Uterus (tissue), 4 donors: ENCODE measurements around the gene ZNF800. TPM values are rescaled to one million over a fixed set of nuclear protein-coding genes. Genes with fewer than 3 reads are reported as not detected.
"Not testable (repeated sequence)": the region's sequence is repeated elsewhere in the genome, so short reads cannot be mapped to it uniquely, and the experiment has no call there.

Source experiments
- DNase-seq, 2 donors: peaks; one replicate each; pipeline ENCODE4 v3.0.0-alpha.2; 2019 to 2020
- H3K27ac ChIP-seq, 2 donors: fragments of 200-600 bp; sonication (generic); 1 replicate in 1 of 2; 2 replicates in 1 of 2; pipeline ENCODE4 v1.5.1; 2016 to 2018
- H3K27me3 ChIP-seq, 2 donors: fragments of 200-600 bp; sonication (generic); one replicate each; pipeline ENCODE4 v1.5.1; 2018 to 2019; ENCODE audit warnings: control low read depth in 1 of 2
- H3K36me3 ChIP-seq, 2 donors: fragments of 200-600 bp; sonication (generic); one replicate each; pipeline ENCODE4 v1.5.1; 2019; ENCODE audit warnings: control low read depth in 1 of 2
- H3K4me1 ChIP-seq, 2 donors: fragments of 200-600 bp; sonication (generic); one replicate each; pipeline ENCODE4 v1.5.1; 2018 to 2019; ENCODE audit warnings: control low read depth in 1 of 2
- H3K4me3 ChIP-seq, 2 donors: fragments of 200-600 bp; sonication (generic); 1 replicate in 1 of 2; 2 replicates in 1 of 2; pipeline ENCODE4 v1.5.1; 2018 to 2019; ENCODE audit warnings: mild to moderate bottlenecking in 1 of 2
- H3K9me3 ChIP-seq, 2 donors: fragments of 200-600 bp; sonication (generic); one replicate each; pipeline ENCODE4 v1.5.1; 2019; ENCODE audit warnings: control low read depth in 1 of 2
- POLR2A ChIP-seq, 2 donors: fragments of 450-650 bp; IDR thresholded peaks; one replicate each; pipeline ENCODE4 v1.6.1; 2016; ENCODE audit warnings: antibody characterized with exemption in 2 of 2, mild to moderate bottlenecking in 1 of 2, moderate library complexity in 1 of 2
- intact Hi-C: fragments of 100-400 bp; cut with DNase I; formaldehyde crosslinking; loops from one replicate; pipeline ENCODE4 v1.15.1; 2023; ENCODE audit warnings: low total_unique reads
- total RNA-seq, 4 donors: library from RNA; depleted of rRNA in 3 of 4; stranded (reverse); fragments of >200 nt in 3 of 4; gene quantifications; one replicate each; pipeline versions ENCODE4 v1.1.0 to v1.2.4, GENCODE V29; 2014 to 2023
- TF ChIP-seq, protein P1 (sequence below), 4 experiments: fragments of 200-600 bp in 2 of 4; fragments of 450-650 bp in 2 of 4; sonication (generic) in 2 of 4; IDR thresholded peaks; one replicate each; pipeline ENCODE4 v1.5.1; 2016 to 2019; ENCODE audit warnings: antibody characterized with exemption in 4 of 4, mild to moderate bottlenecking in 2 of 4, moderate library complexity in 1 of 4
- donor health status: DM: yes; HTN: yes; CAD: no.

ZNF800 gene
- total RNA-seq, 4 donors from 2014 or later, result 19.7 to 49.1 (median 40.1) TPM

DNA sequence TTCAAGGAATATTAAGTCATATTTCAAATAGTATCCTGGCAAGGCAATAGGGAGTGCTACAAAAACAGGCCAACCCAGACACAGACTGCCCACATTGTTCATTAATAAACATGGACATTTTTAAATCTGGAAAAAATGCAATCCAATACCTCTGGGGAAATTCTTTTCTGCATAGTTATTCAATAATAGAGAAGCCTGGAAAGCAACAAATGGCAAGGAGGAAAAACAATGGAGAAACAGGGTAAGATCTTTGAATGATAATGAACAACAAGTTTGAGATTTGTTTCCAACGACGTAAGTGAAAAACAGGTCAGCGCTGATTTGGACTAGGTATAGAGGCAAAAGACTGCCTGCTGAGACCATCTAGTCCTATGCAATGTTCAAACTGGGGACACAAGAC lies 44.7 kb upstream of the ZNF800 start:
- intact Hi-C loops, result no loop called here
- no peak overlapping the region for H3K27ac ChIP-seq
- H3K4me3 ChIP-seq, result no peak overlapping the region
- TF ChIP-seq, protein P1, sequence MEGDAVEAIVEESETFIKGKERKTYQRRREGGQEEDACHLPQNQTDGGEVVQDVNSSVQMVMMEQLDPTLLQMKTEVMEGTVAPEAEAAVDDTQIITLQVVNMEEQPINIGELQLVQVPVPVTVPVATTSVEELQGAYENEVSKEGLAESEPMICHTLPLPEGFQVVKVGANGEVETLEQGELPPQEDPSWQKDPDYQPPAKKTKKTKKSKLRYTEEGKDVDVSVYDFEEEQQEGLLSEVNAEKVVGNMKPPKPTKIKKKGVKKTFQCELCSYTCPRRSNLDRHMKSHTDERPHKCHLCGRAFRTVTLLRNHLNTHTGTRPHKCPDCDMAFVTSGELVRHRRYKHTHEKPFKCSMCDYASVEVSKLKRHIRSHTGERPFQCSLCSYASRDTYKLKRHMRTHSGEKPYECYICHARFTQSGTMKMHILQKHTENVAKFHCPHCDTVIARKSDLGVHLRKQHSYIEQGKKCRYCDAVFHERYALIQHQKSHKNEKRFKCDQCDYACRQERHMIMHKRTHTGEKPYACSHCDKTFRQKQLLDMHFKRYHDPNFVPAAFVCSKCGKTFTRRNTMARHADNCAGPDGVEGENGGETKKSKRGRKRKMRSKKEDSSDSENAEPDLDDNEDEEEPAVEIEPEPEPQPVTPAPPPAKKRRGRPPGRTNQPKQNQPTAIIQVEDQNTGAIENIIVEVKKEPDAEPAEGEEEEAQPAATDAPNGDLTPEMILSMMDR (IDR thresholded peaks at IDR 0.05), result no peak
- no peak for TF ChIP-seq POLR2A (IDR thresholded peaks at IDR 0.05)
- no peaks in the 10 kb centered on the region for H3K9me3 ChIP-seq
- H3K27me3 ChIP-seq, result no peaks in the 10 kb centered on the region
- DNase-seq, result no peak
- H3K4me1 ChIP-seq, result no peaks in the 10 kb centered on the region
- no peaks in the 10 kb centered on the region for H3K36me3 ChIP-seq

DNA sequence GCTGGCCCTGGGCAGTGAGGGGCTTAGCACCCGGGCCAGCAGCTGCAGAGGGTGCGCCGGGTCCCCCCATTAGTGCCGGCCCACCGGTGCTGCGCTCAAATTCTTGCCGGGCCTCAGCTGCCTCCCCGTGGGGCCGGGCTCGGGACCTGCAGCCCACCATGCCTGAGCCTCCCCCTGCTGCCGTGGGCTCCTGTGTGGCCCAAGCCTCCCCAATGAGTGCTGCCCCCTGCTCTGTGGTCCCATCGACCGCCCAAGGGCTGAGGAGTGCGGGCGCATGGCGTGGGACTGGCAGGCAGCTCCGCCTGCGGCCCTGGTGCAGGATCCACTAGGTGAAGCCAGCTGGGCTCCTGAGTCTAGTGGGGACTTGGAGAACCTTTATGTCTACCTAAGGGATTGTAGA lies 36.8 kb upstream of the ZNF800 start:
- H3K4me3 ChIP-seq, H3K4me1 ChIP-seq, intact Hi-C loops, DNase-seq, H3K27ac ChIP-seq, H3K9me3 ChIP-seq, H3K27me3 ChIP-seq, H3K36me3 ChIP-seq: not testable (repeated sequence)

DNA sequence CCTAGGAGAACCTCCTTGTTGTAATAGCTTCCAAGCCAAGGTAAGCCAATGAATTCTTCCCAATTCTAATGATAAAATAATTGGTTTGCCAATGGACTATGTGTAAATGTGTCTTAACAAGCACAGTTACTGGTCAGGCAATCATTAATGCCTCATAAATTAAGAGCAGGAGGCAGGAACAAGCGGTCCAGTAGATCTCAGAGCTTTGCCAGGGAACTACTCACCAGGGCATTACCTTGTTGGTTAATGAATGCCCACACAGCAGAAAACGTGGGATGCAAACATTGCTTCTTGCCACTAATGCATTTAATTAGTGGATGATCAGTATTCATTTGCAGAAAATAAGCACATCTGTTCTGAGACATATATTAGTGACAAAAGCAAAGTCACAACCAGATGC lies 26.7 kb upstream of the ZNF800 start:
- Histone ChIP-seq H3K4me1 (no peaks in the 10 kb centered on the region), H3K4me3 (no peak overlapping the region), H3K27me3 (no peaks in the 10 kb centered on the region), H3K27ac (no peak overlapping the region), H3K9me3 (no peaks in the 10 kb centered on the region), H3K36me3 (no peaks in the 10 kb centered on the region)
- DNase-seq, result no peak
- intact Hi-C loops, result no loop called here
- no peak for TF ChIP-seq POLR2A (IDR thresholded peaks at IDR 0.05)
- TF ChIP-seq, protein P1 (IDR thresholded peaks at IDR 0.05), result no peak

DNA sequence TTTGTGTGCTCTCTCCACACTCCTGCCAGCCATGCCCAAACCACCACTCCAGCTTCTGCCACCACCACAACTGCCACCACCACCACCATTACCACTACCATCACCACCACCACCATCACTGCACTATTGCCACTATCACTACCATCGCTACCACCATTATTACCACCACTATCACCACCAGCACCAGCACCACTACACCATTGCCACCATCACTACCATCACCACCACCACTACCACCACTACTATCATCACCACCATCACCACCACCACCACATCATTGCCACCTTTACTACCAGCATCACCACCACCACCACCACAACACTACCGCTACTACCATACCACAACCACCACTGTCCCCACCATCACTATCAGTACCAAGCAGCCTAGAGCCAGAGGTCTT lies 26.0 kb upstream of the ZNF800 start:
- Histone ChIP-seq H3K9me3 (no peaks in the 10 kb centered on the region), H3K27me3 (no peaks in the 10 kb centered on the region), H3K4me1 (no peaks in the 10 kb centered on the region), H3K4me3 (no peak overlapping the region), H3K36me3 (no peaks in the 10 kb centered on the region), H3K27ac (no peak overlapping the region)
- intact Hi-C loops, result no loop called here
- no peak for DNase-seq
- no peak for TF ChIP-seq POLR2A (IDR thresholded peaks at IDR 0.05)
- TF ChIP-seq, protein P1 (IDR thresholded peaks at IDR 0.05), result no peak

DNA sequence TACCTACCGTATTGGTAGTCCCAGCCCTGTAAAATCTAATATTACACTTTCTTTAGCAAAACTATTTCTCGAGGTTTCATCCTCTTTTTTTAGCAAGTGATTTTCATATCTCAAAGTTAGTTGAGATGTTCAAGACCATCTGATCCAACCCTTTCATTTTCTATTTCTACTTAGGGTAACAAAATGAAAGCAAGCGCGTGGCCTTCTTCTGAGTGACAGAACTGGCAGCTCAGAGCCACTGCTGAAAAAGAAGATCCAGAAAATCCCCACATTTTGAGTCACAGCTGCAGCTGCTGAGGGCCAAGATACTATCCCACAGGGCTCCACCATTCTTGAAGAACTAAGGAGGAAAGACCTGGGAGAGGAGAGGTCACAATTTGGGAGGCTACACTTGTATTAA lies 24.8 kb upstream of the ZNF800 start:
- Histone ChIP-seq H3K36me3 (no peaks in the 10 kb centered on the region), H3K27me3 (no peaks in the 10 kb centered on the region), H3K9me3 (no peaks in the 10 kb centered on the region), H3K27ac (no peak overlapping the region), H3K4me3 (no peak overlapping the region), H3K4me1 (no peaks in the 10 kb centered on the region)
- TF ChIP-seq, protein P1 (IDR thresholded peaks at IDR 0.05), result no peak
- no peak for TF ChIP-seq POLR2A (IDR thresholded peaks at IDR 0.05)
- intact Hi-C loops, result no loop called here
- no peak for DNase-seq

DNA sequence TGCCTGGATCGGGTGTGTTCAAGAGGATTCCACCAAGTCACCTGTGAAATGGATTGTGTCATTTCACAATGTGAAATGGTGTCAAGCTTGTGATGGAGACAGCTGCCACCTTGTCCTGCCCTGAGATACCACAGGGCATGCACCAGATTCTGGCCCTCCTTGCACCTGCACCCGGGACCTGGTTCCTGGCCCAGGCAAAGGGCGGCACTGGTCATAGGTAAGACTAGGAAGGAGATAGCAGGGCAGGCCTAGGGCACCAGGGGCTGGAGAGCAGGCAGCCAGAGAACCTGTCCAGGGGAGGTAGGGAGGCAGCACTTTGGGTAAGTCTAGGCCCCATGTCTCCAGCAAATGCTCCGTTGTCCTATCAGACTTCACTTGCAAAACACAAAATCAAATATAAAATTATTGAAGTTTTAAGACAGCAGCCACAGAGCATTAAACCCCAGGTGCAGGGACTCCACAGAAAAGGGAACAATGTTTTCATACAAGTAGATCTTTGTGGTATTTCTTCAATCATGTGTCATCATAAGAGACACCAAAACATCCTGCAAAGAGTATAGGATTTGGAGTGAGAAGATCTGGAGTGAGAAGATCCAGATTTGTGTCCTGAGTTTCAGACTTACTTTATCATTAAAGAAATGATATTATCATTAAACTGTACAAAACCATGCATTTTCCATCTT lies 22.7 kb upstream of the ZNF800 start:
- Histone ChIP-seq H3K27ac (no peak overlapping the region), H3K9me3 (no peaks in the 10 kb centered on the region), H3K27me3 (no peaks in the 10 kb centered on the region), H3K4me1 (no peaks in the 10 kb centered on the region), H3K36me3 (no peaks in the 10 kb centered on the region), H3K4me3 (no peak overlapping the region)
- intact Hi-C loops, result no loop called here
- no peak for DNase-seq
- TF ChIP-seq, protein P1 (IDR thresholded peaks at IDR 0.05), result no peak
- no peak for TF ChIP-seq POLR2A (IDR thresholded peaks at IDR 0.05)
